Loucy (cell line): ENCODE measurements around the gene MYOF.

ENCODE experiments used
- H2AFZ ChIP-seq: fragments of 200-600 bp; sonication (generic); 2 replicates; pipeline ENCODE4 v1.6.0; 2016; ENCODE audit warnings: antibody characterized with exemption, mild to moderate bottlenecking, low read length, moderate library complexity
- H3F3A ChIP-seq: fragments of 200-600 bp; 2 replicates; pipeline ENCODE4 v1.6.0; 2016; ENCODE audit warnings: antibody characterized with exemption, low read depth, mild to moderate bottlenecking
- H3K27me3 ChIP-seq: fragments of 200-600 bp; sonication (generic); 2 replicates; pipeline ENCODE4 v1.6.1; 2014; ENCODE audit warnings: low read length, mild to moderate bottlenecking; ENCODE audit not compliant: insufficient read depth, poor library complexity, severe bottlenecking
- H3K36me3 ChIP-seq: fragments of 200-600 bp; sonication (generic); 2 replicates; pipeline ENCODE4 v1.6.1; 2016; ENCODE audit warnings: low read length; ENCODE audit not compliant: insufficient read depth
- H3K4me1 ChIP-seq: fragments of 200-600 bp; sonication (generic); 2 replicates; pipeline ENCODE4 v1.5.1; 2014; ENCODE audit warnings: low read length, mild to moderate bottlenecking; ENCODE audit not compliant: insufficient read depth, poor library complexity, severe bottlenecking
- H3K4me2 ChIP-seq: fragments of 200-600 bp; sonication (generic); 2 replicates; pipeline ENCODE4 v1.6.0; 2014; ENCODE audit warnings: antibody characterized with exemption, low read length, low read depth, mild to moderate bottlenecking; ENCODE audit not compliant: poor library complexity, severe bottlenecking
- H3K4me3 ChIP-seq: fragments of 200-600 bp; sonication (generic); 2 replicates; pipeline ENCODE4 v1.5.1; 2014; ENCODE audit warnings: low read length, mild to moderate bottlenecking, mixed read lengths; ENCODE audit not compliant: poor library complexity, severe bottlenecking
- H3K79me2 ChIP-seq: fragments of 200-600 bp; sonication (generic); 2 replicates; pipeline ENCODE4 v1.6.1; 2014; ENCODE audit warnings: low read length; ENCODE audit not compliant: insufficient read depth
- H3K9ac ChIP-seq: fragments of 200-600 bp; sonication (generic); 2 replicates; pipeline ENCODE4 v1.6.0; 2014; ENCODE audit warnings: mild to moderate bottlenecking, low read depth, low read length, moderate library complexity; ENCODE audit not compliant: poor library complexity, severe bottlenecking
- H3K9me2 ChIP-seq: fragments of 200-600 bp; sonication (generic); replicated peaks from 2 replicates; pipeline ENCODE4 v1.6.1; 2016; ENCODE audit warnings: low read depth, low read length, mixed read lengths
- H3K9me3 ChIP-seq: fragments of 200-600 bp; sonication (generic); 2 replicates; pipeline ENCODE4 v1.6.1; 2014; ENCODE audit warnings: mild to moderate bottlenecking, antibody characterized with exemption, low read length, low read depth; ENCODE audit not compliant: insufficient read depth
- H4K20me1 ChIP-seq: fragments of 200-600 bp; sonication (generic); 2 replicates; pipeline ENCODE4 v1.6.0; 2014; ENCODE audit warnings: antibody characterized with exemption, low read length, mild to moderate bottlenecking; ENCODE audit not compliant: insufficient read depth, poor library complexity, severe bottlenecking
- CTCF ChIP-seq: fragments of 200-600 bp; sonication (generic); conservative IDR thresholded peaks from 2 replicates; pipeline ENCODE4 v1.5.1; 2014; ENCODE audit warnings: mild to moderate bottlenecking, antibody characterized with exemption, low read length
- EZH2phosphoT487 ChIP-seq: fragments of 200-600 bp; IDR thresholded peaks from 2 replicates; pipeline ENCODE4 v1.6.1; 2018; ENCODE audit warnings: antibody characterized with exemption, mild to moderate bottlenecking, moderate library complexity, borderline replicate concordance

Gene MYOF

GRCh38 chr10:93334181-93334580 lies 148.0 kb downstream of the MYOF start:
- TF ChIP-seq CTCF: no peak
- no peak for TF ChIP-seq EZH2phosphoT487
- Histone ChIP-seq H3K9ac (no peak overlapping the region), H3K79me2 (no peaks in the 10 kb centered on the region), H3K27me3 (no peaks in the 10 kb centered on the region), H3K9me3 (no peaks in the 10 kb centered on the region), H3K4me3 (no peak overlapping the region), H3K4me2 (no peak overlapping the region), H3K36me3 (no peaks in the 10 kb centered on the region), H2AFZ (no peak overlapping the region), H3K4me1 (no peaks in the 10 kb centered on the region), H3F3A (no peaks in the 10 kb centered on the region), H4K20me1 (no peaks in the 10 kb centered on the region), H3K9me2 (no peaks in the 10 kb centered on the region)

GRCh38 chr10:93333278-93333978 lies 148.7 kb downstream of the MYOF start:
- Histone ChIP-seq H3K27me3 (no peaks in the 10 kb centered on the region), H3K79me2 (no peaks in the 10 kb centered on the region), H3K4me3 (no peak overlapping the region), H3K9me3 (no peaks in the 10 kb centered on the region), H3F3A (no peaks in the 10 kb centered on the region), H3K9me2 (no peaks in the 10 kb centered on the region), H2AFZ (no peak overlapping the region), H3K36me3 (no peaks in the 10 kb centered on the region), H3K9ac (no peak overlapping the region), H3K4me2 (no peak overlapping the region), H3K4me1 (no peaks in the 10 kb centered on the region), H4K20me1 (no peaks in the 10 kb centered on the region)
- no peak for TF ChIP-seq EZH2phosphoT487
- TF ChIP-seq CTCF: no peak

GRCh38 chr10:93330824-93331223 lies 151.3 kb downstream of the MYOF start:
- Histone ChIP-seq H3K36me3 (no peaks in the 10 kb centered on the region), H2AFZ (no peak overlapping the region), H3K9ac (no peak overlapping the region), H4K20me1 (no peaks in the 10 kb centered on the region), H3F3A (no peaks in the 10 kb centered on the region), H3K4me3 (no peak overlapping the region), H3K9me3 (no peaks in the 10 kb centered on the region), H3K79me2 (no peaks in the 10 kb centered on the region), H3K4me2 (no peak overlapping the region), H3K27me3 (no peaks in the 10 kb centered on the region), H3K4me1 (no peaks in the 10 kb centered on the region), H3K9me2 (no peaks in the 10 kb centered on the region)
- TF ChIP-seq CTCF (no peak), EZH2phosphoT487 (no peak)
